Measurements from ENCODE around the gene KRT85.
"Not testable (repeated sequence)": the region's sequence is repeated elsewhere in the genome, so short reads cannot be mapped to it uniquely, and the experiment has no call there.

KRT85 gene

GRCh38 chr12:52316290-52316689 lies 51.0 kb downstream of the KRT85 start:
- Histone ChIP-seq H3K27me3 (ENCODE audit: insufficient read depth, low read length, poor library complexity) (peaks cover 4% of the 10 kb centered on the region), H3K4me2 (ENCODE audit: insufficient read depth, low read length) (no peak overlapping the region), H3K9me3 (ENCODE audit: insufficient read depth, low read length, severe bottlenecking) (no peaks in the 10 kb centered on the region), H2AFZ (ENCODE audit: low read depth, low read length) (no peak overlapping the region), H3K27ac (ENCODE audit: low read length) (no peak overlapping the region), H3K4me1 (ENCODE audit: insufficient read depth, low read length) (no peaks in the 10 kb centered on the region), H3K79me2 (ENCODE audit: insufficient read depth, low read length) (no peaks in the 10 kb centered on the region), H3K4me3 (ENCODE audit: low read depth in 1 of 2, low read length in 2 of 2) (no peak overlapping the region), H3K36me3 (ENCODE audit: insufficient read depth, low read length) (no peaks in the 10 kb centered on the region), H3K9ac (ENCODE audit: low read depth, low read length) (no peak overlapping the region), H4K20me1 (ENCODE audit: insufficient read depth, low read length) (no peaks in the 10 kb centered on the region; the same call in 1 of the 2 replicates)
- no peak for DNase-seq
- no peak for TF ChIP-seq EZH2 (IDR thresholded peaks at IDR 0.05; ENCODE audit: borderline replicate concordance, low read depth, low read length, severe bottlenecking)
- TF ChIP-seq, protein P1, sequence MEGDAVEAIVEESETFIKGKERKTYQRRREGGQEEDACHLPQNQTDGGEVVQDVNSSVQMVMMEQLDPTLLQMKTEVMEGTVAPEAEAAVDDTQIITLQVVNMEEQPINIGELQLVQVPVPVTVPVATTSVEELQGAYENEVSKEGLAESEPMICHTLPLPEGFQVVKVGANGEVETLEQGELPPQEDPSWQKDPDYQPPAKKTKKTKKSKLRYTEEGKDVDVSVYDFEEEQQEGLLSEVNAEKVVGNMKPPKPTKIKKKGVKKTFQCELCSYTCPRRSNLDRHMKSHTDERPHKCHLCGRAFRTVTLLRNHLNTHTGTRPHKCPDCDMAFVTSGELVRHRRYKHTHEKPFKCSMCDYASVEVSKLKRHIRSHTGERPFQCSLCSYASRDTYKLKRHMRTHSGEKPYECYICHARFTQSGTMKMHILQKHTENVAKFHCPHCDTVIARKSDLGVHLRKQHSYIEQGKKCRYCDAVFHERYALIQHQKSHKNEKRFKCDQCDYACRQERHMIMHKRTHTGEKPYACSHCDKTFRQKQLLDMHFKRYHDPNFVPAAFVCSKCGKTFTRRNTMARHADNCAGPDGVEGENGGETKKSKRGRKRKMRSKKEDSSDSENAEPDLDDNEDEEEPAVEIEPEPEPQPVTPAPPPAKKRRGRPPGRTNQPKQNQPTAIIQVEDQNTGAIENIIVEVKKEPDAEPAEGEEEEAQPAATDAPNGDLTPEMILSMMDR (IDR thresholded peaks at IDR 0.05; ENCODE audit: borderline replicate concordance, extremely low read depth, low read length, poor library complexity, severe bottlenecking), result no peak
- ATAC-seq (ENCODE audit: insufficient read depth, low read depth), result no peak

DNA sequence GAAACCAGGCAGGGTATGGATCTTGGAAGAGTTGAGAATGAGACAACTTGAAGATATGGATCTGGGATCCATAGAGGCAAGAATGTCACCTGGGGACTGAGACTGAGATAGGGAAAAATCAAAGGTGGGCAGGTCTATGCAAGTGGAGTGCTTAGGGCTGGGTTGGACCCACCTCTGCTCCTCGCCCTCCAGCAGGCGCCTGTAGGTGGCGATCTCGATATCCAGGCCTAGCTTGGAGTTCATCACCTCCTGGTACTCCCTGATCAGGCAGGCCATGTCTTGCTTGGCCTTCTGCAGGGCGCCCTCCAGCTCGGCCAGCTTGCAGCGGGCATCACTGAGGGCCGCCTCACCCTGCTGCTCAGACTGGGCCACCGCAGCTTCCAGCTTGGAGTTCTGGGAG lies 51.6 kb downstream of the KRT85 start:
- not testable (repeated sequence) for H3K9me3 ChIP-seq (ENCODE audit: insufficient read depth, low read length, severe bottlenecking); H3K4me3 ChIP-seq (ENCODE audit: low read depth in 1 of 2, low read length in 2 of 2); H3K9ac ChIP-seq (ENCODE audit: low read depth, low read length); H3K4me1 ChIP-seq (ENCODE audit: insufficient read depth, low read length); H2AFZ ChIP-seq (ENCODE audit: low read depth, low read length); H3K4me2 ChIP-seq (ENCODE audit: insufficient read depth, low read length); H4K20me1 ChIP-seq (ENCODE audit: insufficient read depth, low read length); H3K27me3 ChIP-seq (ENCODE audit: insufficient read depth, low read length, poor library complexity); H3K79me2 ChIP-seq (ENCODE audit: insufficient read depth, low read length); H3K27ac ChIP-seq (ENCODE audit: low read length); H3K36me3 ChIP-seq (ENCODE audit: insufficient read depth, low read length)
- 0 out of 3 replicates have a peak, but pooled peaks have one; percentile 33 for ATAC-seq (ENCODE audit: insufficient read depth, low read depth)
- TF ChIP-seq, protein P1 (IDR thresholded peaks at IDR 0.05; ENCODE audit: borderline replicate concordance, extremely low read depth, low read length, poor library complexity, severe bottlenecking), result peak; percentile 62
- DNase-seq, result peak; percentile 45

DNA sequence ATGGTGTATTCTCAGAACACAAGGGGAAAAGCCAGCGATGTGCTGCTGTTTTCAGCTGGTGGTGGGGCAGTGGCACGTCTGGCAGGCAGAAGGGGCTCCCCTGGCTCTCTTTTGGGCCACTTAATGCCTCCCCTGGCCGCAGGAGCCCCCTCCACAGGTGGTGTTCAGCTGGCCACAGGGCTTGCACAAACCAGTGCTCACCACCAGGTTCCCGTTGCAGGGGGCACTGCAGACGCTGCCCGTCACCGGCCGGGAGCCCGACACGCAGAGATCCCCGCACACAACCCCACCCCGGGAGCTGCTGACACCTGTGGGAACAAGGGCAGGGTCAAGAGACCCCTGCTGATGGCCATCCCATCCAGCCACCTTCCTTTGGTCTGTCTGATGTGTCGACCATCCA lies 52.8 kb downstream of the KRT85 start:
- ATAC-seq (ENCODE audit: insufficient read depth, low read depth) (no peak), DNase-seq (no peak)
- H3K36me3 ChIP-seq (ENCODE audit: insufficient read depth, low read length), result no peaks in the 10 kb centered on the region
- no peak overlapping the region for H2AFZ ChIP-seq (ENCODE audit: low read depth, low read length)
- peaks cover 9% of the 10 kb centered on the region for H3K27me3 ChIP-seq (ENCODE audit: insufficient read depth, low read length, poor library complexity)
- no peak overlapping the region for H3K4me2 ChIP-seq (ENCODE audit: insufficient read depth, low read length)
- no peak for TF ChIP-seq EZH2 (IDR thresholded peaks at IDR 0.05; ENCODE audit: borderline replicate concordance, low read depth, low read length, severe bottlenecking)
- TF ChIP-seq, protein P1 (IDR thresholded peaks at IDR 0.05; ENCODE audit: borderline replicate concordance, extremely low read depth, low read length, poor library complexity, severe bottlenecking), result no peak
- no peak overlapping the region for H3K9ac ChIP-seq (ENCODE audit: low read depth, low read length)
- H3K4me1 ChIP-seq (ENCODE audit: insufficient read depth, low read length), result no peaks in the 10 kb centered on the region
- H3K79me2 ChIP-seq (ENCODE audit: insufficient read depth, low read length), result no peaks in the 10 kb centered on the region
- H3K9me3 ChIP-seq (ENCODE audit: insufficient read depth, low read length, severe bottlenecking), result no peaks in the 10 kb centered on the region
- H3K27ac ChIP-seq (ENCODE audit: low read length), result no peak overlapping the region
- H3K4me3 ChIP-seq (ENCODE audit: low read depth in 1 of 2, low read length in 2 of 2), result no peak overlapping the region
- no peaks in the 10 kb centered on the region; the same call in 1 of the 2 replicates for H4K20me1 ChIP-seq (ENCODE audit: insufficient read depth, low read length)

DNA sequence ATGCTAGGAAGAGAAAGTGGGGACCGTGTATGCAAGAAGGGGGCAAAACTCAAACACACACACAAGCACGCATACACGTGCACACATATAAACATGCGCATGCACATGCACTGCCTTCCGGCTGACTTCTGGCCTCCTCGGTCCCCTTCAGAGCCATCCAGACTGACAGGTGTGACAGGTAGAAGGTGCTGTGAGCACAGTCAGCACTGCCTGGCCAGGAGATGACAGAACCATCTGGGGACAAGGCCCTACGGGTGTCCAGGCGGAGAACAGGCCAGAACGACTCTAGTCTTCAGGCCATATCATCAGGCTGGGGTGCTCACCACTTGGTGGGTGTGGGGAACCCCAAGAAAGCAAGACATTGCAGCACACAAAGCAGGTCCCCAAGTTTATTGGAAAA lies 53.4 kb downstream of the KRT85 start:
- no peak for DNase-seq
- H3K9ac ChIP-seq (ENCODE audit: low read depth, low read length), result no peak overlapping the region
- TF ChIP-seq, protein P1 (IDR thresholded peaks at IDR 0.05; ENCODE audit: borderline replicate concordance, extremely low read depth, low read length, poor library complexity, severe bottlenecking), result no peak
- no peak for TF ChIP-seq EZH2 (IDR thresholded peaks at IDR 0.05; ENCODE audit: borderline replicate concordance, low read depth, low read length, severe bottlenecking)
- H3K27me3 ChIP-seq (ENCODE audit: insufficient read depth, low read length, poor library complexity), result peaks cover 15% of the 10 kb centered on the region
- no peak overlapping the region for H3K27ac ChIP-seq (ENCODE audit: low read length)
- H2AFZ ChIP-seq (ENCODE audit: low read depth, low read length), result no peak overlapping the region
- H3K4me3 ChIP-seq (ENCODE audit: low read depth in 1 of 2, low read length in 2 of 2), result no peak overlapping the region
- H3K4me2 ChIP-seq (ENCODE audit: insufficient read depth, low read length), result no peak overlapping the region
- H3K36me3 ChIP-seq (ENCODE audit: insufficient read depth, low read length), result no peaks in the 10 kb centered on the region
- H3K79me2 ChIP-seq (ENCODE audit: insufficient read depth, low read length), result no peaks in the 10 kb centered on the region
- H3K4me1 ChIP-seq (ENCODE audit: insufficient read depth, low read length), result no peaks in the 10 kb centered on the region
- no peaks in the 10 kb centered on the region for H3K9me3 ChIP-seq (ENCODE audit: insufficient read depth, low read length, severe bottlenecking)
- no peak for ATAC-seq (ENCODE audit: insufficient read depth, low read depth)
- H4K20me1 ChIP-seq (ENCODE audit: insufficient read depth, low read length), result no peaks in the 10 kb centered on the region; the same call in 1 of the 2 replicates
